ENCODE data around the gene RNPC3. TPM values are rescaled to one million over a fixed set of nuclear protein-coding genes. Genes with fewer than 3 reads are reported as not detected.

The RNPC3 gene, protein sequence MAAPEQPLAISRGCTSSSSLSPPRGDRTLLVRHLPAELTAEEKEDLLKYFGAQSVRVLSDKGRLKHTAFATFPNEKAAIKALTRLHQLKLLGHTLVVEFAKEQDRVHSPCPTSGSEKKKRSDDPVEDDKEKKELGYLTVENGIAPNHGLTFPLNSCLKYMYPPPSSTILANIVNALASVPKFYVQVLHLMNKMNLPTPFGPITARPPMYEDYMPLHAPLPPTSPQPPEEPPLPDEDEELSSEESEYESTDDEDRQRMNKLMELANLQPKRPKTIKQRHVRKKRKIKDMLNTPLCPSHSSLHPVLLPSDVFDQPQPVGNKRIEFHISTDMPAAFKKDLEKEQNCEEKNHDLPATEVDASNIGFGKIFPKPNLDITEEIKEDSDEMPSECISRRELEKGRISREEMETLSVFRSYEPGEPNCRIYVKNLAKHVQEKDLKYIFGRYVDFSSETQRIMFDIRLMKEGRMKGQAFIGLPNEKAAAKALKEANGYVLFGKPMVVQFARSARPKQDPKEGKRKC
- total RNA-seq (2011; cell fraction: chromatin; rRNA removed; ENCODE audit: low replicate concordance), result 32.0 and 83.1 TPM in 2 replicates
- total RNA-seq (2011; cell fraction: nucleolus; rRNA removed), result 18.7 and 24.6 TPM in 2 replicates
- 39.9 and 41.9 TPM in 2 replicates for total RNA-seq (2011; cell fraction: nucleoplasm; rRNA removed)
- total RNA-seq (2014; rRNA removed) (5.4 and 6.4 TPM in 2 replicates), total RNA-seq (2014; rRNA removed; fragmentation: Illumina TruSeq; extraction: Trizol) (17.1 and 18.0 TPM in 2 replicates), total RNA-seq (2015; rRNA removed; fragmentation: Illumina TruSeq; extraction: Trizol) (15.6 and 18.6 TPM in 2 replicates), total RNA-seq (2021) (11.7 and 12.7 TPM in 2 replicates), polyA plus RNA-seq (2011; rRNA removed) (31.4 and 49.3 TPM in 2 replicates), polyA plus RNA-seq (2014; fragmentation: Illumina TruSeq; extraction: Trizol) (16.7 and 28.5 TPM in 2 replicates), polyA plus RNA-seq (2014; fragmentation: Nextera tagmentation; extraction: Ambion mirVana) (10 to 100 TPM; 14.9 to 16.3 TPM), polyA plus RNA-seq (2014; rRNA removed) (25.0 and 25.4 TPM in 2 replicates), polyA minus RNA-seq (2011; rRNA and poly(A)+ RNA removed) (27.3 and 33.0 TPM in 2 replicates), Bru-seq, nascent RNA (percentile 84 among the genes with signal in this experiment), BruChase-seq, experiment 1, labeled RNA remaining after a 2-hour chase (percentile 88 among the genes with signal in this experiment), BruChase-seq, experiment 2, labeled RNA remaining after a 6-hour chase (percentile 87 among the genes with signal in this experiment)
- polyA plus RNA-seq (2011; cell fraction: cytosol; rRNA removed), result 10.9 and 19.4 TPM in 2 replicates
- polyA plus RNA-seq (2011; cell fraction: nucleus; rRNA removed), result 91.2 and 108 TPM in 2 replicates
- polyA plus RNA-seq (2012), result 11.8 and 22.7 TPM in 2 replicates
- polyA minus RNA-seq (2011; cell fraction: cytosol; rRNA and poly(A)+ RNA removed), result 5.0 and 6.5 TPM in 2 replicates
- 45.5 and 62.3 TPM in 2 replicates for polyA minus RNA-seq (2011; cell fraction: nucleus; rRNA and poly(A)+ RNA removed)
- long read RNA-seq, experiment 1, partial matches to known transcripts, result 4 of 18 reads
- long read RNA-seq, experiment 1, other reads (novel, unspliced or antisense), result 14 of 18 reads
- long read RNA-seq, experiment 2, partial matches to known transcripts, result 3 of 10 reads
- long read RNA-seq, experiment 2, other reads (novel, unspliced or antisense), result 5 of 10 reads
- long read RNA-seq, experiment 3, partial matches to known transcripts, result 2 of 6 reads
- long read RNA-seq, experiment 3, other reads (novel, unspliced or antisense), result 4 of 6 reads

GRCh38 chr1:103525607-103526507, at the start of gene RNPC3:
RNPC3 (plus strand) TSS chr1:103525699; CDS start chr1:103526071, 372 bp downstream.
- H3K79me2 ChIP-seq (ENCODE audit: control insufficient read depth, insufficient read depth, low read length), result peaks cover 43% of the 10 kb centered on the region
- POLR2A ChIA-PET, result interaction anchor here (0.6 to 0.8 kb wide), 4 partner anchors 15 to 1731 kb away, joined by 3 to 5 read pairs (median 3); no protein-coding TSS in a partner anchor
- peak; percentile 79 to 94 (median 88) for DNase-seq (ENCODE audit: extremely low read depth in 1 of 4, low spot score in 3 of 4)
- H3K9me1 ChIP-seq (ENCODE audit: control insufficient read depth, insufficient read depth, low read length), result no peaks in the 10 kb centered on the region
- no peaks in the 10 kb centered on the region for H3K27me3 ChIP-seq (ENCODE audit: control insufficient read depth in 2 of 2, insufficient read depth in 2 of 2, low read length in 2 of 2)
- TSS peak; percentile 70 for BruUV-seq (replicated peaks)
- peak within 1 kb of the TSS; percentile 92 to 98 for H3K9ac ChIP-seq (ENCODE audit: insufficient read depth in 1 of 2, low read depth in 2 of 2, low read length in 2 of 2)
- in situ Hi-C loops (cut with MboI) (no loop called here), intact Hi-C loops (cut with micrococcal nuclease) (no loop called here)
- WGBS (ENCODE audit: insufficient coverage, low coverage, missing lambda C conversion rate), result under 1% methylated on average over 40 of the region's 62 CpGs
- H2AFZ ChIP-seq (ENCODE audit: low read depth, low read length), result peak within 1 kb of the TSS; percentile 98
- peak within 1 kb of the TSS; percentile 84 for H3K4me3 ChIP-seq
- CTCF ChIA-PET (ENCODE audit: low intra/inter-chr PET ratio), result interaction anchor here (1.0 kb wide), 1 partner anchor 13 kb away, joined by 3 read pairs; no protein-coding TSS in a partner anchor
- peak within 1 kb of the TSS; percentile 99 for H3K27ac ChIP-seq (ENCODE audit: extremely low read depth, low read depth, low read length)
- H3K36me3 ChIP-seq (ENCODE audit: control insufficient read depth, insufficient read depth, low read length), result peaks cover 22% of the 10 kb centered on the region
- H3K9me3 ChIP-seq (replicated peaks; ENCODE audit: control insufficient read depth, insufficient read depth, low read depth, low read length), result no peaks in the 10 kb centered on the region
- no peaks in the 10 kb centered on the region for H4K20me1 ChIP-seq (replicated peaks; ENCODE audit: control insufficient read depth, insufficient read depth, low read length)
- H3K4me2 ChIP-seq (ENCODE audit: insufficient read depth, low read length), result peak within 1 kb of the TSS; percentile 88
- peaks cover 3 to 6% of the 10 kb centered on the region in 2 experiments; a peak in 3 of 5 replicates for H3K4me1 ChIP-seq (replicated peaks in 1 of 2; ENCODE audit: control insufficient read depth in 2 of 2, insufficient read depth in 2 of 2, low read length in 2 of 2)
- FAIRE-seq, result peak; percentile 85
- ATAC-seq, result peak; percentile 84
- TF ChIP-seq XRCC4 (IDR thresholded peaks at IDR 0.05; ENCODE audit: extremely low read depth, insufficient read depth, insufficient read length), result no peak
- TF ChIP-seq BRD4 (IDR thresholded peaks at IDR 0.05), result 0 out of 2 replicates have a peak, but pooled peaks have one; percentile 50
- peak; percentile 48 for TF ChIP-seq MEIS2 (IDR thresholded peaks at IDR 0.05; ENCODE audit: partially characterized antibody)
- peak; percentile 72 to 75; a peak in 3 of 4 replicates for TF ChIP-seq FOXK2 (conservative IDR thresholded peaks at IDR 0.05 in 1 of 2, IDR thresholded peaks at IDR 0.05 in 1 of 2; ENCODE audit: low read depth in 2 of 2)
- TF ChIP-seq LEF1 (IDR thresholded peaks at IDR 0.05), result no peak
- no peak for TF ChIP-seq ZBTB34 (CRISPR knock-in tag; IDR thresholded peaks at IDR 0.05)
- TF ChIP-seq EP400 (IDR thresholded peaks at IDR 0.05), result peak; percentile 74
- TF ChIP-seq KDM5B (IDR thresholded peaks at IDR 0.05; ENCODE audit: insufficient replicate concordance, low read depth, low read length), result peak; percentile 69
- TF ChIP-seq ATF3 (IDR thresholded peaks at IDR 0.05), result peak; percentile 22
- TF ChIP-seq ATF3 (CRISPR knock-in tag; conservative IDR thresholded peaks at IDR 0.05), result no peak
